ENCODE data around the gene OSR1.
"Not testable (repeated sequence)": the region's sequence is repeated elsewhere in the genome, so short reads cannot be mapped to it uniquely, and the experiment has no call there.

Gene OSR1

GRCh38 chr2:19358242-19359020 is at the start of gene OSR1:
TSS of gene OSR1 (minus strand) at chr2:19358623. CDS start at chr2:19353805, 4,818 bp downstream.
- H3K27me3 ChIP-seq (ENCODE audit: control insufficient read depth, insufficient read depth, low read length), result peaks cover 99% of the 10 kb centered on the region
- H3K4me3 ChIP-seq (ENCODE audit: low read depth, low read length), result peak within 1 kb of the TSS; percentile 68
- no peaks in the 10 kb centered on the region for H3K9me3 ChIP-seq (ENCODE audit: control insufficient read depth, insufficient read depth, low read length)
- no peak within 1 kb of the TSS for H3K9ac ChIP-seq (ENCODE audit: low read depth, low read length)
- no peaks in the 10 kb centered on the region for H3K36me3 ChIP-seq (ENCODE audit: control insufficient read depth, insufficient read depth, low read length)
- H3K4me1 ChIP-seq (ENCODE audit: control insufficient read depth, insufficient read depth, low read length), result peaks cover 30% of the 10 kb centered on the region
- H3K27ac ChIP-seq (ENCODE audit: low read depth, low read length), result no peak within 1 kb of the TSS

- H3K4me3 ChIP-seq (ENCODE audit: low read depth, low read length), result no peak overlapping the region
- no peaks in the 10 kb centered on the region for H3K9me3 ChIP-seq (ENCODE audit: control insufficient read depth, insufficient read depth, low read length)
- no peaks in the 10 kb centered on the region for H3K36me3 ChIP-seq (ENCODE audit: control insufficient read depth, insufficient read depth, low read length)
- H3K27me3 ChIP-seq (ENCODE audit: control insufficient read depth, insufficient read depth, low read length), result no peaks in the 10 kb centered on the region
- H3K9ac ChIP-seq (ENCODE audit: low read depth, low read length), result no peak overlapping the region
- H3K4me1 ChIP-seq (ENCODE audit: control insufficient read depth, insufficient read depth, low read length), result peaks cover 3% of the 10 kb centered on the region; the same call in 1 of the 2 replicates
- H3K27ac ChIP-seq (ENCODE audit: low read depth, low read length), result no peak overlapping the region
Measured at GRCh38 chr2:19403785-19404184, 45.4 kb upstream of the OSR1 start.

GRCh38 chr2:19392191-19392590 is 33.8 kb upstream of the OSR1 start:
- no peaks in the 10 kb centered on the region for H3K4me1 ChIP-seq (ENCODE audit: control insufficient read depth, insufficient read depth, low read length)
- no peak overlapping the region for H3K9ac ChIP-seq (ENCODE audit: low read depth, low read length)
- no peak overlapping the region for H3K4me3 ChIP-seq (ENCODE audit: low read depth, low read length)

GRCh38 chr2:19389469-19389868 is 31.0 kb upstream of the OSR1 start:
- not testable (repeated sequence) for H3K36me3 ChIP-seq (ENCODE audit: control insufficient read depth, insufficient read depth, low read length); H3K9ac ChIP-seq (ENCODE audit: low read depth, low read length); H3K4me1 ChIP-seq (ENCODE audit: control insufficient read depth, insufficient read depth, low read length); H3K27ac ChIP-seq (ENCODE audit: low read depth, low read length); H3K27me3 ChIP-seq (ENCODE audit: control insufficient read depth, insufficient read depth, low read length); H3K9me3 ChIP-seq (ENCODE audit: control insufficient read depth, insufficient read depth, low read length); H3K4me3 ChIP-seq (ENCODE audit: low read depth, low read length)

More at GRCh38 chr2:19392191-19392590, 33.8 kb upstream of the OSR1 start:
- H3K27me3 ChIP-seq (ENCODE audit: control insufficient read depth, insufficient read depth, low read length), result no peaks in the 10 kb centered on the region
- peaks cover 5% of the 10 kb centered on the region; the same call in 1 of the 2 replicates for H3K9me3 ChIP-seq (ENCODE audit: control insufficient read depth, insufficient read depth, low read length)
- no peaks in the 10 kb centered on the region for H3K36me3 ChIP-seq (ENCODE audit: control insufficient read depth, insufficient read depth, low read length)
- no peak overlapping the region for H3K27ac ChIP-seq (ENCODE audit: low read depth, low read length)

- Histone ChIP-seq H3K27ac (ENCODE audit: low read depth, low read length) (no peak overlapping the region), H3K36me3 (ENCODE audit: control insufficient read depth, insufficient read depth, low read length) (no peaks in the 10 kb centered on the region), H3K9me3 (ENCODE audit: control insufficient read depth, insufficient read depth, low read length) (no peaks in the 10 kb centered on the region), H3K27me3 (ENCODE audit: control insufficient read depth, insufficient read depth, low read length) (no peaks in the 10 kb centered on the region), H3K9ac (ENCODE audit: low read depth, low read length) (no peak overlapping the region), H3K4me1 (ENCODE audit: control insufficient read depth, insufficient read depth, low read length) (no peaks in the 10 kb centered on the region), H3K4me3 (ENCODE audit: low read depth, low read length) (no peak overlapping the region)
Measured at GRCh38 chr2:19380532-19380931, 22.1 kb upstream of the OSR1 start.

- no peaks in the 10 kb centered on the region for H3K27me3 ChIP-seq (ENCODE audit: control insufficient read depth, insufficient read depth, low read length)
- H3K27ac ChIP-seq (ENCODE audit: low read depth, low read length), result no peak overlapping the region
- H3K9me3 ChIP-seq (ENCODE audit: control insufficient read depth, insufficient read depth, low read length), result no peaks in the 10 kb centered on the region
- H3K9ac ChIP-seq (ENCODE audit: low read depth, low read length), result no peak overlapping the region
- no peaks in the 10 kb centered on the region for H3K4me1 ChIP-seq (ENCODE audit: control insufficient read depth, insufficient read depth, low read length)
- no peaks in the 10 kb centered on the region for H3K36me3 ChIP-seq (ENCODE audit: control insufficient read depth, insufficient read depth, low read length)
- H3K4me3 ChIP-seq (ENCODE audit: low read depth, low read length), result no peak overlapping the region
Measured at GRCh38 chr2:19378939-19379338, 20.5 kb upstream of the OSR1 start.

GRCh38 chr2:19377717-19378116 is 19.3 kb upstream of the OSR1 start:
- no peaks in the 10 kb centered on the region for H3K36me3 ChIP-seq (ENCODE audit: control insufficient read depth, insufficient read depth, low read length)
- no peaks in the 10 kb centered on the region for H3K27me3 ChIP-seq (ENCODE audit: control insufficient read depth, insufficient read depth, low read length)
- no peak overlapping the region for H3K27ac ChIP-seq (ENCODE audit: low read depth, low read length)
- no peak overlapping the region for H3K4me3 ChIP-seq (ENCODE audit: low read depth, low read length)
- H3K4me1 ChIP-seq (ENCODE audit: control insufficient read depth, insufficient read depth, low read length), result no peaks in the 10 kb centered on the region
- H3K9ac ChIP-seq (ENCODE audit: low read depth, low read length), result no peak overlapping the region
- no peaks in the 10 kb centered on the region for H3K9me3 ChIP-seq (ENCODE audit: control insufficient read depth, insufficient read depth, low read length)

- no peak overlapping the region for H3K9ac ChIP-seq (ENCODE audit: low read depth, low read length)
- no peaks in the 10 kb centered on the region for H3K9me3 ChIP-seq (ENCODE audit: control insufficient read depth, insufficient read depth, low read length)
- H3K27me3 ChIP-seq (ENCODE audit: control insufficient read depth, insufficient read depth, low read length), result peaks cover 8% of the 10 kb centered on the region; the same call in 1 of the 2 replicates
- no peaks in the 10 kb centered on the region for H3K4me1 ChIP-seq (ENCODE audit: control insufficient read depth, insufficient read depth, low read length)
- no peak overlapping the region for H3K27ac ChIP-seq (ENCODE audit: low read depth, low read length)
- H3K36me3 ChIP-seq (ENCODE audit: control insufficient read depth, insufficient read depth, low read length), result no peaks in the 10 kb centered on the region
- H3K4me3 ChIP-seq (ENCODE audit: low read depth, low read length), result no peak overlapping the region
Measured at GRCh38 chr2:19373352-19373751, 14.9 kb upstream of the OSR1 start.

- peaks cover 19% of the 10 kb centered on the region for H3K27me3 ChIP-seq (ENCODE audit: control insufficient read depth, insufficient read depth, low read length)
- H3K36me3 ChIP-seq (ENCODE audit: control insufficient read depth, insufficient read depth, low read length), result no peaks in the 10 kb centered on the region
- H3K27ac ChIP-seq (ENCODE audit: low read depth, low read length), result no peak overlapping the region
- H3K4me1 ChIP-seq (ENCODE audit: control insufficient read depth, insufficient read depth, low read length), result no peaks in the 10 kb centered on the region
- H3K9me3 ChIP-seq (ENCODE audit: control insufficient read depth, insufficient read depth, low read length), result no peaks in the 10 kb centered on the region
- no peak overlapping the region for H3K4me3 ChIP-seq (ENCODE audit: low read depth, low read length)
- no peak overlapping the region for H3K9ac ChIP-seq (ENCODE audit: low read depth, low read length)
Measured at GRCh38 chr2:19371996-19372582, 13.7 kb upstream of the OSR1 start.

- no peaks in the 10 kb centered on the region for H3K9me3 ChIP-seq (ENCODE audit: control insufficient read depth, insufficient read depth, low read length)
- no peak overlapping the region for H3K4me3 ChIP-seq (ENCODE audit: low read depth, low read length)
- no peak overlapping the region for H3K9ac ChIP-seq (ENCODE audit: low read depth, low read length)
- H3K27me3 ChIP-seq (ENCODE audit: control insufficient read depth, insufficient read depth, low read length), result peaks cover 45% of the 10 kb centered on the region
- H3K36me3 ChIP-seq (ENCODE audit: control insufficient read depth, insufficient read depth, low read length), result no peaks in the 10 kb centered on the region
- H3K4me1 ChIP-seq (ENCODE audit: control insufficient read depth, insufficient read depth, low read length), result no peaks in the 10 kb centered on the region
- no peak overlapping the region for H3K27ac ChIP-seq (ENCODE audit: low read depth, low read length)
Measured at GRCh38 chr2:19369341-19369955, 11.0 kb upstream of the OSR1 start.

- Histone ChIP-seq H3K36me3 (ENCODE audit: control insufficient read depth, insufficient read depth, low read length) (no peaks in the 10 kb centered on the region), H3K9me3 (ENCODE audit: control insufficient read depth, insufficient read depth, low read length) (no peaks in the 10 kb centered on the region), H3K9ac (ENCODE audit: low read depth, low read length) (no peak overlapping the region), H3K4me1 (ENCODE audit: control insufficient read depth, insufficient read depth, low read length) (no peaks in the 10 kb centered on the region), H3K4me3 (ENCODE audit: low read depth, low read length) (no peak overlapping the region), H3K27ac (ENCODE audit: low read depth, low read length) (no peak overlapping the region), H3K27me3 (ENCODE audit: control insufficient read depth, insufficient read depth, low read length) (peaks cover 52% of the 10 kb centered on the region)
Measured at GRCh38 chr2:19368760-19369159, 10.3 kb upstream of the OSR1 start.

All from HUES48 (cell line).